ENCODE data around the gene PET100.

DNA sequence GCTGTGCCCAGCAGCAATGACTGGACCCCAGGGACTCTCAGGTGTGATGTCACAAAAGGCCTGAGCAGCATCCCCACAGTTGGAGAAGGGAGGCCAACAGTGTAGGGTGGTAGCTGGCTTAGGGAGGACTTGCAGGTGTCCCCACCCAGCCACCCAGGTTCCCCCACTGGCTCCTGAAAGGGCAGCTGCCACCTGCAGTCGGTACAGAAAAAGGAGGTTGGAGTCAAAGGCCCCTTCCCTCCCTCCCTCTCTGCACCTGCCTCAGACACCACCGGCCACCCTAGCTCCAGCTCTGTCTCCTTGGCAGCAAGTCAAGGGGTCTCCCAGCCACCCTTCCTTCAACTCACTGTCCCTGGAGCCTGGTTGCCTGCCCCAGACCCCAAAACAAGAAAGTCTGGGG is 4.1 kb downstream of the PET100 start, which contains the start of gene PCP2:
- TF ChIP-seq, protein P1, sequence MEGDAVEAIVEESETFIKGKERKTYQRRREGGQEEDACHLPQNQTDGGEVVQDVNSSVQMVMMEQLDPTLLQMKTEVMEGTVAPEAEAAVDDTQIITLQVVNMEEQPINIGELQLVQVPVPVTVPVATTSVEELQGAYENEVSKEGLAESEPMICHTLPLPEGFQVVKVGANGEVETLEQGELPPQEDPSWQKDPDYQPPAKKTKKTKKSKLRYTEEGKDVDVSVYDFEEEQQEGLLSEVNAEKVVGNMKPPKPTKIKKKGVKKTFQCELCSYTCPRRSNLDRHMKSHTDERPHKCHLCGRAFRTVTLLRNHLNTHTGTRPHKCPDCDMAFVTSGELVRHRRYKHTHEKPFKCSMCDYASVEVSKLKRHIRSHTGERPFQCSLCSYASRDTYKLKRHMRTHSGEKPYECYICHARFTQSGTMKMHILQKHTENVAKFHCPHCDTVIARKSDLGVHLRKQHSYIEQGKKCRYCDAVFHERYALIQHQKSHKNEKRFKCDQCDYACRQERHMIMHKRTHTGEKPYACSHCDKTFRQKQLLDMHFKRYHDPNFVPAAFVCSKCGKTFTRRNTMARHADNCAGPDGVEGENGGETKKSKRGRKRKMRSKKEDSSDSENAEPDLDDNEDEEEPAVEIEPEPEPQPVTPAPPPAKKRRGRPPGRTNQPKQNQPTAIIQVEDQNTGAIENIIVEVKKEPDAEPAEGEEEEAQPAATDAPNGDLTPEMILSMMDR (IDR thresholded peaks at IDR 0.05): no peak
- no peak for TF ChIP-seq POLR2A (IDR thresholded peaks at IDR 0.05)

Measured in body of pancreas (tissue), 4 donors.